ENCODE measurements around the gene C19orf47. TPM values are rescaled to one million over a fixed set of nuclear protein-coding genes. Genes with fewer than 3 reads are reported as not detected.

The C19orf47 gene
- total and polyA plus RNA-seq, 2 donors (not counting 1 experiment from before 2014, with no cell fraction given) = 5.1 to 9.1 TPM

- TF ChIP-seq EZH2 (IDR thresholded peaks at IDR 0.05; ENCODE audit: low read length, missing control alignments) = no peak
- no peak for TF ChIP-seq CTCF (conservative IDR thresholded peaks at IDR 0.05 in 1 of 2, IDR thresholded peaks at IDR 0.05 in 1 of 2; ENCODE audit: low read depth in 1 of 2, low read length in 2 of 2)
- Histone ChIP-seq H3K4me3 (replicated peaks in 1 of 4; ENCODE audit: control extremely low read depth in 1 of 4, insufficient read depth in 1 of 4, low read depth in 3 of 4, low read length in 4 of 4) (peak overlapping the region; percentile 73 to 92 (median 86)), H4K20me1 (ENCODE audit: control insufficient read depth, extremely low read depth, insufficient read depth, low read length) (no peaks in the 10 kb centered on the region), H3K4me2 (ENCODE audit: extremely low read depth, insufficient read depth, low read length) (peak overlapping the region; percentile 61), H3K9me3 (ENCODE audit: control insufficient read depth, insufficient read depth, low read depth, low read length) (no peaks in the 10 kb centered on the region), H3K9ac (ENCODE audit: insufficient read depth, low read length) (peak overlapping the region; percentile 93), H3K36me3 (ENCODE audit: control insufficient read depth, insufficient read depth, low read length) (peaks cover 7% of the 10 kb centered on the region), H3K27ac (ENCODE audit: insufficient read depth, low read length) (peak overlapping the region; percentile 86), H2AFZ (ENCODE audit: low read length) (no peak overlapping the region), H3K27me3 (ENCODE audit: control insufficient read depth, insufficient read depth, low read length) (no peaks in the 10 kb centered on the region), H3K4me1 (ENCODE audit: control insufficient read depth, extremely low read depth, insufficient read depth, low read length) (peaks cover 15% of the 10 kb centered on the region), H3K79me2 (ENCODE audit: control insufficient read depth, insufficient read depth, low read length) (peaks cover 62% of the 10 kb centered on the region)
- peak in 1 of 2 donors; percentile 12 for DNase-seq (ENCODE audit: low read depth in 2 of 2)
Measured at GRCh38 chr19:40283414-40284250, 64.6 kb downstream of the C19orf47 start.

- peak in 1 of 2 donors; percentile 23 for DNase-seq (ENCODE audit: low read depth in 2 of 2)
- peak overlapping the region; percentile 86 for H3K27ac ChIP-seq (ENCODE audit: insufficient read depth, low read length)
- TF ChIP-seq EZH2 (IDR thresholded peaks at IDR 0.05; ENCODE audit: low read length, missing control alignments) = no peak
- no peak for TF ChIP-seq CTCF (conservative IDR thresholded peaks at IDR 0.05 in 1 of 2, IDR thresholded peaks at IDR 0.05 in 1 of 2; ENCODE audit: low read depth in 1 of 2, low read length in 2 of 2)
- H3K36me3 ChIP-seq (ENCODE audit: control insufficient read depth, insufficient read depth, low read length) = peaks cover 7% of the 10 kb centered on the region
- H3K4me3 ChIP-seq (replicated peaks in 1 of 4; ENCODE audit: control extremely low read depth in 1 of 4, insufficient read depth in 1 of 4, low read depth in 3 of 4, low read length in 4 of 4) = peak overlapping the region in 2 of 4 experiments; percentile 14 to 73
- peak overlapping the region; percentile 61 for H3K4me2 ChIP-seq (ENCODE audit: extremely low read depth, insufficient read depth, low read length)
- no peak overlapping the region for H2AFZ ChIP-seq (ENCODE audit: low read length)
- no peaks in the 10 kb centered on the region for H3K9me3 ChIP-seq (ENCODE audit: control insufficient read depth, insufficient read depth, low read depth, low read length)
- peaks cover 17% of the 10 kb centered on the region for H3K4me1 ChIP-seq (ENCODE audit: control insufficient read depth, extremely low read depth, insufficient read depth, low read length)
- H3K9ac ChIP-seq (ENCODE audit: insufficient read depth, low read length) = no peak overlapping the region
- no peaks in the 10 kb centered on the region for H4K20me1 ChIP-seq (ENCODE audit: control insufficient read depth, extremely low read depth, insufficient read depth, low read length)
- H3K79me2 ChIP-seq (ENCODE audit: control insufficient read depth, insufficient read depth, low read length) = peaks cover 69% of the 10 kb centered on the region
- H3K27me3 ChIP-seq (ENCODE audit: control insufficient read depth, insufficient read depth, low read length) = no peaks in the 10 kb centered on the region
Measured at GRCh38 chr19:40282920-40283319, 65.3 kb downstream of the C19orf47 start.

GRCh38 chr19:40282209-40282580 lies 66.0 kb downstream of the C19orf47 start:
- Histone ChIP-seq H3K27ac (ENCODE audit: insufficient read depth, low read length) (no peak overlapping the region), H4K20me1 (ENCODE audit: control insufficient read depth, extremely low read depth, insufficient read depth, low read length) (no peaks in the 10 kb centered on the region), H2AFZ (ENCODE audit: low read length) (no peak overlapping the region), H3K9ac (ENCODE audit: insufficient read depth, low read length) (no peak overlapping the region), H3K79me2 (ENCODE audit: control insufficient read depth, insufficient read depth, low read length) (peaks cover 76% of the 10 kb centered on the region), H3K27me3 (ENCODE audit: control insufficient read depth, insufficient read depth, low read length) (no peaks in the 10 kb centered on the region), H3K4me1 (ENCODE audit: control insufficient read depth, extremely low read depth, insufficient read depth, low read length) (peaks cover 17% of the 10 kb centered on the region), H3K4me2 (ENCODE audit: extremely low read depth, insufficient read depth, low read length) (no peak overlapping the region), H3K36me3 (ENCODE audit: control insufficient read depth, insufficient read depth, low read length) (peaks cover 7% of the 10 kb centered on the region), H3K9me3 (ENCODE audit: control insufficient read depth, insufficient read depth, low read depth, low read length) (no peaks in the 10 kb centered on the region), H3K4me3 (replicated peaks in 1 of 4; ENCODE audit: control extremely low read depth in 1 of 4, insufficient read depth in 1 of 4, low read depth in 3 of 4, low read length in 4 of 4) (no peak overlapping the region)
- TF ChIP-seq CTCF (conservative IDR thresholded peaks at IDR 0.05 in 1 of 2, IDR thresholded peaks at IDR 0.05 in 1 of 2; ENCODE audit: low read depth in 1 of 2, low read length in 2 of 2) = no peak
- TF ChIP-seq EZH2 (IDR thresholded peaks at IDR 0.05; ENCODE audit: low read length, missing control alignments) = no peak
- DNase-seq (ENCODE audit: low read depth in 2 of 2) = no peak

Measured in fibroblast of lung (primary cell).